ENCODE data around the gene AJM1.

The AJM1 gene

DNA sequence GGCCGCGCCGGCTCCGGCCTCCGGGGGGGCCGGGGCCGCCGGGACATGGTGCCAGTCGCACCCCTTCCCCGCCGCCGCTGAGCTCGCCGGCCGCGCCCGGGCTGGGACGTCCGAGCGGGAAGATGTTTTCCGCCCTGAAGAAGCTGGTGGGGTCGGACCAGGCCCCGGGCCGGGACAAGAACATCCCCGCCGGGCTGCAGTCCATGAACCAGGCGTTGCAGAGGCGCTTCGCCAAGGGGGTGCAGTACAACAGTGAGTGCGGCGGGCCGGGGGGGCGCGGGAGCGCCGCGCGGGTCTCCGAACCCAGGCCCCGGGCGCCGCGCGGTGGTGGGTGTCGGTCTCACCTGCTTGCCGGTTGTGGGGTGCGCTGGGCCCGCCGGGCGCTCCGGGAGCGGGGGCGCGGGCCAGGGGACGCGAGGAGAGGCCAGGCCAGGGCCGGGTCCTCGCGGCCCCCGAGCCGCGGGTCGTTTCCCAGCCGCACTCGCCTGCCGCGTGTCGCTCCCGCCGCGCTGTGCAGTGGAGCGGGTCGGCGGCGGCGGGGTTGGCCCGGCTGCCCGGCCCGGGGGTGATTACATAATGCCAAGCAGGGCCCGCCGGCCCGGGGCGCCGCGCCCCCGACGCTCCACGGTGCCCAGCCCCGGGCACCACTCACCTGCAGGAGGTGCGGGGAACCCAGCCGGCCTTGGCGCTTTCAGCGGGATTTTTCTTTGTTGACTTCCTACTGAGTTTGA lies 34.0 kb upstream of the AJM1 start:
- H3K4me3 ChIP-seq (ENCODE audit: low read depth, low read length): peak overlapping the region; percentile 71
- DNase-seq (ENCODE audit: low read depth): peak; percentile 48
- TF ChIP-seq CTCF (IDR thresholded peaks at IDR 0.05; ENCODE audit: insufficient read depth, low read depth, low read length, missing control alignments): no peak

DNA sequence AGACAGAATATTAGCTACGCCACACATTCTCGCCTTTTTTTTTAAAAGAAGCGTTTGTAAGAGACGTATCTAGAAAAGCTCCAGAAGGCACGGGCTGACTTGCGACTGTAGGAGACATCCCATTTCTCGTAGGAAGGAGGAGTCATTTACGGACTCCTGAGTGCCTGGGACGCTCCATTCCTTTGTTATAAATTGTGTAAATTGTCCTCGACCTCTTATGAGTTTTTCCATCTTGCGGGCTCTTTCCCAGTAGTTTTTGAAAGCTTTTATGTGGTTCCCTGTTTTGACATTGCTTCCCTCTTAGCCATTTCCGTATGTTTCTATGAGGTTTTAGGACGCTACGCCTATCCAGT lies 33.5 kb upstream of the AJM1 start:
- no peak for DNase-seq (ENCODE audit: low read depth)
- TF ChIP-seq CTCF (IDR thresholded peaks at IDR 0.05; ENCODE audit: insufficient read depth, low read depth, low read length, missing control alignments): no peak

DNA sequence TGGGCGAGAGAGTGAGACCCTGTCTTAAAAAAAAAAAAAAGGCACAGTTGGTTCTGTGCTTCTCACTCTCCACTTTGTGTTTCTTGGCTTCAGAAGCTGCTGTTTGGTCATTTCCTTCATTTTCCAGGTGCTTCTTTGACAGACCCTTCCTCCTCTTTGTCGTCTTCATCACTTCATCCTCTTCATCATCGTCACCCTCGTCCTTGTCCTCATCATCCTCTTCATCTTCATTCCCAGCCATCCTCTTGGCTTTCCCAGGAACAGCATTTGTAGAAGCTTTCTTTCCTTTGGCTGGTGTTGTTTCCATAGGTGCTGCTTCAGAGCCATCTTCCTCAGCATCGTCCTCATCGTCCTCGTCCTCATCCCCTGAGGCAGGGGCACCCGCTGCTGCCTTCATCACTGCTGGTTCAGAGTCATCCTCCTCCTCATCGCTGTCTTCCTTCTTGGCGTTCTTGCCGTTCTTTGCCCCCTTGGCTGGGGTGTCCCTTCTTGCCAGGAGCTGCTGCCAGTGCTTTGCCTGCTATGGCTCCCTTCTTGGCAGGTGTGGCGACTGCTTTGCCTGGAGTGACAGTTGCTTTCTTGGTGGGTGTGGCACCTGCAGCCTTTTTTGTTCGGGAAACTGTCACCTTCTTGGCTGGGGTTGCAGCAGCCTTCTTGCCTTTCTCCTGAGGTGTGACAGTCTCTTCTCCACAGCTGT lies 27.4 kb upstream of the AJM1 start:
- TF ChIP-seq CTCF (IDR thresholded peaks at IDR 0.05; ENCODE audit: insufficient read depth, low read depth, low read length, missing control alignments): no peak
- no peak overlapping the region for H3K4me3 ChIP-seq (ENCODE audit: low read depth, low read length)
- no peak for DNase-seq (ENCODE audit: low read depth)

More for the DNA sequence above, 33.5 kb upstream of the AJM1 start:
- peak overlapping the region; percentile 71 for H3K4me3 ChIP-seq (ENCODE audit: low read depth, low read length)

GRCh38 chr9:136815422-136815782 lies 26.9 kb upstream of the AJM1 start:
- no peak overlapping the region for H3K4me3 ChIP-seq (ENCODE audit: low read depth, low read length)
- no peak for TF ChIP-seq CTCF (IDR thresholded peaks at IDR 0.05; ENCODE audit: insufficient read depth, low read depth, low read length, missing control alignments)
- DNase-seq (ENCODE audit: low read depth): no peak

GRCh38 chr9:136820971-136821825 lies 21.1 kb upstream of the AJM1 start:
- H3K4me3 ChIP-seq (ENCODE audit: low read depth, low read length): no peak overlapping the region
- DNase-seq (ENCODE audit: low read depth): no peak
- TF ChIP-seq CTCF (IDR thresholded peaks at IDR 0.05; ENCODE audit: insufficient read depth, low read depth, low read length, missing control alignments): no peak

DNA sequence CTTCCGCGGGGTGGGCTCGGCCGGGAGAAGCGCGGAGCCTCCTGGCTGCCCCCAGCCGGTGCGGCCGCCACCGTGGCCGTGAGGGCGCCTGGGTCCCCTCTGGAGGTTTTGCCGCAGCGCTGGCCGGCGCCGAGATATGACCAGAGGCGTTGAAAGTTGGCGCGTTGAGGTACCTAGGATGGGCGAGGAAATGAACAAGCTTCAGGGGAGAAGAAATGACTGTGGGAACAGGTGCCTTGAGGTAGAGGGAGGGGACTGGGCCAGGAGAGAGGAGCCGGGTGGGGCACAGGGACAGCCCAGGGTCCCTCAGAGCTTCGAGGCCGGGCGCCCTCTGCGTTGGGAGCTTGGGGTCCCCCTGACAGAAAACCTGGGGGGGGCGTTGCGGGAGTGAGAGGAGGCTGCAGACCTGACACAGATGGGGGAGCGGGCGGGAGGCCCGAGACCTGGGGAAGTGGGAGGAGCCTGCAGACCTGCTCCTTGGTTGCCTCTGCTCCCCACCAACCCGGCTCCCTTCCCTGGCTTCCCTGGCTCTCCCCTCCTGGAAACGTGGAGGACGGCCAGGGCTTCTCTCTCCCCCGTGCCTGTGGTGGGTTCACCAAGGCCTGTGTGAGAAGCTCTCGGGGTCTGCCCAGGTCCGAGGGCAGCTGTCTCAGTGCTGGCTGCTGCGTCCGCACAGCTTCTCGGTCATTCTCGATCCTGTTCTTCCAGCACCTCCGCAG lies 20.3 kb upstream of the AJM1 start:
- TF ChIP-seq CTCF (IDR thresholded peaks at IDR 0.05; ENCODE audit: insufficient read depth, low read depth, low read length, missing control alignments): no peak
- H3K4me3 ChIP-seq (ENCODE audit: low read depth, low read length): no peak overlapping the region
- no peak for DNase-seq (ENCODE audit: low read depth)

Measured in GM12865 (cell line).